Retinal pigment epithelial cell (primary cell): ENCODE data around the gene CKS1B.
"Not testable (repeated sequence)": the region's sequence is repeated elsewhere in the genome, so short reads cannot be mapped to it uniquely, and the experiment has no call there.

Experiments
- DNase-seq: peaks from one replicate; pipeline ENCODE4 v3.0.0-alpha.2; 2010; ENCODE audit warnings: low read depth
- H3K4me3 ChIP-seq: 2 replicates; pipeline ENCODE4 v1.5.1; 2011; ENCODE audit warnings: mild to moderate bottlenecking, low read length, control low read depth, moderate library complexity
- TF ChIP-seq, protein P1 (sequence below): conservative IDR thresholded peaks from 2 replicates; pipeline ENCODE4 v1.5.1; 2011; ENCODE audit warnings: low read depth, low read length, control low read depth, inconsistent platforms

Gene CKS1B

DNA sequence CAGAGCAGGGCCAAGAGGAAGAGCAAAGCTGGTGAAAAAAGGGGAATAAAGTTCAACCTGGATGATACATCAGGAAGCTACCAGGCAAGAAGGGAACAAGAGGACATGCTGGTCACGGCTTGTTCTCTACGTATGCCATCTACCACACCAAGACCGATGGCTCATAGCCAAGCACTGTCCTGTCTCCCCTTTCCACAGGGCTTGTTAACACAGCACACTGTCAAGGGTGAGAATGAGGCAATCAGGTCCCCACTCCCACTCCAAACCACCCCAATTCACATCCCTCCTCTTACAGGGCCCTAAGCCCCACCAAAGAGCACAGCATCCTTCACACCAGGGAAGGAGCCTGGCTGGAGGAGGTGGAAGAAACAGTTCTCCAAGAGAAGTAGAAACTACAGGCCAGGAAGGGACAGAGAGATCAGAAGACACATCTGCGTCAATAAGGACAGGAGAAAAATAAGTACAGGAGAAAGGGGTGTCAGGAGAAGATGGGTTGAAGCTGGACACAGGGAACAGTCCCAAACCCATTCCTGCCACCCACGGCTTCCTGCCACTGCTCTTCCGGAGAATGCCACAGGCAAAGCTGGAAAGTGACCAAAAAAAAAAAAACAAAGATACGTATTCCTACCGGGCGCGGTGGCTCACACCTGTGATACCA lies 3.0 kb upstream of the CKS1B start:
- H3K4me3 ChIP-seq = peak overlapping the region; percentile 4
- no peak for DNase-seq
- TF ChIP-seq, protein P1, sequence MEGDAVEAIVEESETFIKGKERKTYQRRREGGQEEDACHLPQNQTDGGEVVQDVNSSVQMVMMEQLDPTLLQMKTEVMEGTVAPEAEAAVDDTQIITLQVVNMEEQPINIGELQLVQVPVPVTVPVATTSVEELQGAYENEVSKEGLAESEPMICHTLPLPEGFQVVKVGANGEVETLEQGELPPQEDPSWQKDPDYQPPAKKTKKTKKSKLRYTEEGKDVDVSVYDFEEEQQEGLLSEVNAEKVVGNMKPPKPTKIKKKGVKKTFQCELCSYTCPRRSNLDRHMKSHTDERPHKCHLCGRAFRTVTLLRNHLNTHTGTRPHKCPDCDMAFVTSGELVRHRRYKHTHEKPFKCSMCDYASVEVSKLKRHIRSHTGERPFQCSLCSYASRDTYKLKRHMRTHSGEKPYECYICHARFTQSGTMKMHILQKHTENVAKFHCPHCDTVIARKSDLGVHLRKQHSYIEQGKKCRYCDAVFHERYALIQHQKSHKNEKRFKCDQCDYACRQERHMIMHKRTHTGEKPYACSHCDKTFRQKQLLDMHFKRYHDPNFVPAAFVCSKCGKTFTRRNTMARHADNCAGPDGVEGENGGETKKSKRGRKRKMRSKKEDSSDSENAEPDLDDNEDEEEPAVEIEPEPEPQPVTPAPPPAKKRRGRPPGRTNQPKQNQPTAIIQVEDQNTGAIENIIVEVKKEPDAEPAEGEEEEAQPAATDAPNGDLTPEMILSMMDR = no peak

DNA sequence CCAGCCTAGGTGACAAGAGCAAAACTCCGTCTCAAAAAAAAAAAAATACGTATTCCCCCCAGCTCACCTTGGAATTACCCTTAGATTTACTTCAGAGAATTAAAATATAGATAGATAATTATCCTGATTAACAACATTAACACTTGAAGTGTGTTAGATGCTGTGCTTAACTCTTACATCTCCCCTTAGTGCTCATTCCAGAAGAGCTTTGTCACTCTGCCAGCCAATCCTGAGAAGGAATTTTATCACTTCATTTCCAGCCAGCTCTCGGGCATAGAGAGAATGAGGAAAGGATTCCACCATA lies 2.3 kb upstream of the CKS1B start:
- TF ChIP-seq, protein P1 = no peak
- H3K4me3 ChIP-seq = peak overlapping the region; percentile 85
- DNase-seq = peak; percentile 30

DNA sequence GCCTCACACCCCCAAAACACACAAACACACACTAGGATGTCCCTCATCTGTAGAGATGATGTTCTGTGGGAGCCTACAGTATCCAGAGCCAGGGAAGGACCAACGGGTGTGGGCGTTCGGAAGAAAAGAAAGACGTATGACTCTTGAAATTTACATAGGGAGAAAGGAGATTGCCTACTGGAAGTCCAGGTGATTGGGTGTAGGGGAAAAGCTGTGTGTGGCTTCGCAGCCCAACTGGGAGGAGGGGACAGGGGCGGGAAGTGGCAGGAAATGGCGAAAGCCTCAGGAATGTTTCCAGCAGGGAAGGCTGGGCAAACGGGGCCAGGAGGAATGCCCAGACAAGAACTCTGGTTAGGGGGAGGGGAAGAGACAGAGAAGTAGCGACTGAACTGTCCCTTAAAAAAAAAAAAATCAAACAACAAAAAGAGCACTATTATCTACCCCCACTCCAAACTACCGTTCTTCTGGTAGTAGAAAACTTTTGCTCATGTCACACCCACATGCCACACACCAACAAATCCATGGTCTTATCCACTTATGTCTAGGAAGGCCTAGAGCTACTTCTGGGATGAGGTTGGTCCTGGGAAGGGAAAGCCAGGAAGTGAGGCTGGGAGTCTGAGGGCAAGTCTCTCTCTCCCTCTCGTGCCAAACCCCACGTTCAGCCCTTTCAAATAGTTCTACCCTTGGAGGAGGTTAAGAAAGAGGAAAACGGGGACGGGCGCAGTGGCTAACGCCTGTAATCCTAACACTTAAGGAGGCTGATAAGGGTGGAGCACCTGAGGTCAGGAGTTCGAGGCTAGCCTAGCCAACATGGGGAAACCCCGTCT lies 1.8 kb upstream of the CKS1B start:
- peak; percentile 84 for DNase-seq
- TF ChIP-seq, protein P1 = no peak
- peak overlapping the region; percentile 85 for H3K4me3 ChIP-seq

DNA sequence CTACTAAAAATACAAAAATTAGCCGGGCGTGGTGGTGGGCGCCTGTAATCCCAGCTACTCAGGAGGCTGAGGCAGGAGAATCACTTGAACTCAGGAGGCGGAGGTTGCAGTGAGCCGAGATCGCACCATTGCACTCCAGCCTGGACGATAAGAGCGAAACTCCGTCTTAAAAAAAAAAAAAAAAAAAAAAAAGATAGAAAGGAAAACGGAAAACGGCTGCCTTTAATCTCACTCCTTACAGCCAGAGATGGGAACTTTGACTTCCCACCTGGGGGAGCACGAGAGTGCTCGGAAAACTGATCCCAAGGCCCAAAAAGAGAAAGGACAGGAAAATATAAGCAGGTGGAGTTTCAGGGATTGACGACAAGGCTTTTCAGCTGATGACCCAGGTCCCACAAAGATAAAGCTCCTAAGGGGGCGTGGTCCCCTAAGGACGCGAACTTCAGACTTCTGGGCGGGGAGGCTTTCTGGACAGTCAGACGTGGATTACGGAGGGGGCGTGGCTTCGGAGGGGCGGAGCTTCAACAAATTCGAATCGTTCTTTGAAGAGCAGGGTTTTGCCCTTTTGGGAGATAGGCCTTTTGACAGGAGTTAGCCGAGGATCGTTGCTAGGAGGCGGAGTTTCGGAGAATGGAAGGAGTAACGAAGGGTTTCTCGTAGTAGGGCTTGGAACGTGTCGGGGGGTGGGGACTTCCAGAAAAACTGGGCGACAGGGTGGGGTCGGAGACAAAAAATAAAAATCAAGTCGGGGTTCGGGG lies 958 bp upstream of the CKS1B start:
- TF ChIP-seq, protein P1 = peak; percentile 19
- H3K4me3 ChIP-seq = peak overlapping the region; percentile 85
- DNase-seq = peak; percentile 89

DNA sequence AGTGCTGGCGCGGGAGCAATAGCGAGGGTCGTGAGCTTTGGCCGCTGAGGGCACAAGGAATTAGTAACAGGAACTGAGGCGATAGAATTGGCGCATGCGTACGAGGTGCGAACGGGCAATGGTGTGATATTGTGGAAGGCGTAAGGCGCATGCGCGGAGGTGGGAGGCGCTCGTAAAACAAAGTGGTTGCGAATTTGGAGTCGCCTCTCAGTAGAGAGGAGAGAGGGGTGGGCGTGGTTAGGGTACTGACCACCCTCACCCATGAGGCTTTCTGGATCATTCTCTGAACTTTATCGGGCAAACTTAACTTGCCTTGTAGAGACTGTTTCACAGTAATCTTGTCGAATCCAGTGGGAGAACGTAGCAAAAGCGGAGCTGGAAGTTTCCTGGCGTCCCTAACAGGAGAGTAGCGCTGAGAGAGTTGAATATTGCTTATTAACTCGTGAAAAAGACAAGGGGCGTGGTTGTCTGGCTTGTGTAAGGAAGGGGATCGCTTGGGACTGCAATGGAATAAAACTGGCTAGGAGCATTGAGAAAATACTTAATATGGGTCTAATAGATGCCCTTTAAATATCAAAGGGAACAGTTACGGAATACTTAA lies 427 bp downstream of the CKS1B start:
- peak; percentile 75 for DNase-seq
- TF ChIP-seq, protein P1 = no peak
- peak overlapping the region; percentile 85 for H3K4me3 ChIP-seq

DNA sequence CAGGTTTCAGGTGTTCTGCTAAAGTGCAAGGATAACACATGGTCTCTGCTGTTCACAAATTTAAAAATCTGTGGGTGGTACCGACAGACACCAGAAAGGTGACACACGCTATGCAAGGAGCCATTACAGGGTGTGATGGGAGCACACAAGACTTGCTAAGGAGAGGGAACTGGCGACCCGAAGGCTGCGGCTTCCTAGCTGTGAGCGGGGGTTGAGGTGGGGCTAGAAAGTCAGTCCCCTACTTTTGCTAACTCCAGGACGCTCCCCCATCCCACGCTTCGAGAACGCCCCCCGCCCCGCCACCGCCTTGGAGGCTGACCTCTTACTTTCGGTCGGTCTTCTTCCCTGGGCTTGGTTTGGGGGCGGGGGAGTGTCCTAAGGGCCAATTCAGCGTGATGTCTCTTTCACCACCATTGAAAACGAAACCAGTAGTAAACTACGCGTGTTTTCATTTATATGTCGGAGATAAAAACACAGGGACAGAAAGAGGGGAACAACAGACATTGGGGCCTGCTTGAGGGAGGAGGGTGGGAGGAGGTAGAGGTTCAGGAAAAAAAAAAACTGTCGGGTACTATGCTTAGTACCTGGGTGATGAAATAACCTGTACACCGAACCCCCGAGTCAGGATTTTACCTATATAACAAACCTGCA lies 1.1 kb downstream of the CKS1B start:
- peak overlapping the region; percentile 85 for H3K4me3 ChIP-seq
- TF ChIP-seq, protein P1 = no peak
- DNase-seq = no peak

DNA sequence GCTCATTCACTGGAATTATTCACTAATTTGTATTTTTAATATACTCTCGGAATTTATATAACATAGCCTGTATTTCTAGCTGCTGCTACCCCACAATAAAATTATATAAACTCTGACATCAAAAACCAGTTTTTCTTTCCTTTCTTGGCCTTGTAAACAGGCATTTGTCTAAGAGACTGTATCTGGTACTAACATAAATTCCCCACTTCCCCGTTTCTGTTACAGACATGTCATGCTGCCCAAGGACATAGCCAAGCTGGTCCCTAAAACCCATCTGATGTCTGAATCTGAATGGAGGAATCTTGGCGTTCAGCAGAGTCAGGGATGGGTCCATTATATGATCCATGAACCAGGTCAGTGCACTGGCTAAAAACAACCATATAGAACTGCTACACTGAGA lies 3.3 kb downstream of the CKS1B start:
- DNase-seq = not testable (repeated sequence)

More for the DNA sequence above, 3.3 kb downstream of the CKS1B start:
- H3K4me3 ChIP-seq = not testable (repeated sequence)
